Chondrocyte (in vitro differentiated cells): ENCODE data around the gene WASF2. TPM values are rescaled to one million over a fixed set of nuclear protein-coding genes. Genes with fewer than 3 reads are reported as not detected.
"Not testable (repeated sequence)": the region's sequence is repeated elsewhere in the genome, so short reads cannot be mapped to it uniquely, and the experiment has no call there.

Experiments
- DNase-seq: peaks from one replicate; pipeline ENCODE4 v3.0.0; 2021; ENCODE audit warnings: mixed read lengths, low spot score
- H3K27ac Mint-ChIP-seq: one replicate; pipeline ENCODE4 v1.8.0; 2021; ENCODE audit warnings: mild to moderate bottlenecking, moderate library complexity, mixed read lengths; ENCODE audit not compliant: unreplicated experiment
- H3K27me3 Mint-ChIP-seq: 2 replicates; pipeline ENCODE4 v1.8.0; 2021; ENCODE audit warnings: low read depth, mixed read lengths
- H3K36me3 Mint-ChIP-seq: 2 replicates; pipeline ENCODE4 v1.8.0; 2021; ENCODE audit warnings: low read depth, mixed read lengths
- H3K4me1 Mint-ChIP-seq: 2 replicates; pipeline ENCODE4 v1.8.0; 2021; ENCODE audit warnings: low read depth, mild to moderate bottlenecking, mixed read lengths
- H3K4me3 Mint-ChIP-seq: one replicate; pipeline ENCODE4 v1.8.0; 2021; ENCODE audit warnings: mild to moderate bottlenecking, moderate library complexity, mixed read lengths; ENCODE audit not compliant: unreplicated experiment
- H3K9me3 Mint-ChIP-seq: 2 replicates; pipeline ENCODE4 v1.8.0; 2021; ENCODE audit warnings: low read depth, mixed read lengths
- total RNA-seq: library from RNA; stranded (reverse); gene quantifications from 3 replicates; pipeline ENCODE4 v1.2.1, GENCODE V29; 2021
- TF ChIP-seq, protein P1 (sequence below): fragments of 200-600 bp; sonication (generic); IDR thresholded peaks from 2 replicates; pipeline ENCODE4 v1.5.0; 2021; ENCODE audit warnings: antibody characterized with exemption, mild to moderate bottlenecking, moderate library complexity

WASF2 gene
- total RNA-seq, 1 donor from 2014 or later = 128 TPM

DNA sequence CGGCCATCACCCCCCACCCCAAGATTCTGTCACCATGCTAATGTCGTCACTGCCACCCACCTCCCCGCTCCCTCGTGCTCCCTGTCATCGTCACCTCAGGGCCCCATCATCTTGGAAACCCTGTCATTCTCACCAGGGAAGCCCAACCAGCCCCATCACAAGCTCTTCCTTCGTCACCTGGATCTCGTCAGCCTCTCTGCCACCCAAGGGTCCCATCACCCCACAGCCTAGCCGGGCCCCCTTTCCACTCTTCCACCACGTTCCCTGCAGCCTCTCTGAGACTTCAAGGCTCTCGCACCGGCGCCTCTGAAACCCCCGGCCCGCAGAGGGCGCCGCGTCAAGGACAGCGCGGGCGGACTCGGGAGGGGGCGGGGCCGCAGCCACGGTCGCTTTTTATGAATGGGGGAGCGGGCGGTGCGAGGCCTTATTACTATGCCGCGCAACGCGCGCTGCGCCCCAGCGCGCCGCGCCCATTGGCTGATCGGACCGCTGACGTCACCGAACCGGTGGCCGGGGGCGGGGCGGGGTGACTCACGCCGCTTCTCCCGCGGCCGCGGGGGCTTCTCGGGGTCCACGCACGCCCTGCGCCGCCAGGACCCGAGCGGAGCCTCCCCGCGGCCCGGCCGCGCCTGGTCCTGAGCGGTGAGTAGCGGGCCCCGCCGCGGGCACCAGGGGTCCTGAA, 97.7 kb downstream of the WASF2 start, which contains the start of gene GPR3:
Gene GPR3 (plus strand): TSS at position 527 of the 682 bp plus-strand sequence. CDS start 1,177 bp downstream, outside the sequence.
- Mint-ChIP-seq H3K36me3 (no peaks in the 10 kb centered on the region), H3K4me1 (peaks cover 13% of the 10 kb centered on the region), H3K27ac (no peak within 1 kb of the TSS), H3K9me3 (no peaks in the 10 kb centered on the region), H3K27me3 (peaks cover 5% of the 10 kb centered on the region), H3K4me3 (peak within 1 kb of the TSS; percentile 73)
- TF ChIP-seq, protein P1, sequence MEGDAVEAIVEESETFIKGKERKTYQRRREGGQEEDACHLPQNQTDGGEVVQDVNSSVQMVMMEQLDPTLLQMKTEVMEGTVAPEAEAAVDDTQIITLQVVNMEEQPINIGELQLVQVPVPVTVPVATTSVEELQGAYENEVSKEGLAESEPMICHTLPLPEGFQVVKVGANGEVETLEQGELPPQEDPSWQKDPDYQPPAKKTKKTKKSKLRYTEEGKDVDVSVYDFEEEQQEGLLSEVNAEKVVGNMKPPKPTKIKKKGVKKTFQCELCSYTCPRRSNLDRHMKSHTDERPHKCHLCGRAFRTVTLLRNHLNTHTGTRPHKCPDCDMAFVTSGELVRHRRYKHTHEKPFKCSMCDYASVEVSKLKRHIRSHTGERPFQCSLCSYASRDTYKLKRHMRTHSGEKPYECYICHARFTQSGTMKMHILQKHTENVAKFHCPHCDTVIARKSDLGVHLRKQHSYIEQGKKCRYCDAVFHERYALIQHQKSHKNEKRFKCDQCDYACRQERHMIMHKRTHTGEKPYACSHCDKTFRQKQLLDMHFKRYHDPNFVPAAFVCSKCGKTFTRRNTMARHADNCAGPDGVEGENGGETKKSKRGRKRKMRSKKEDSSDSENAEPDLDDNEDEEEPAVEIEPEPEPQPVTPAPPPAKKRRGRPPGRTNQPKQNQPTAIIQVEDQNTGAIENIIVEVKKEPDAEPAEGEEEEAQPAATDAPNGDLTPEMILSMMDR = peak; percentile 77
- peak; percentile 92 for DNase-seq

DNA sequence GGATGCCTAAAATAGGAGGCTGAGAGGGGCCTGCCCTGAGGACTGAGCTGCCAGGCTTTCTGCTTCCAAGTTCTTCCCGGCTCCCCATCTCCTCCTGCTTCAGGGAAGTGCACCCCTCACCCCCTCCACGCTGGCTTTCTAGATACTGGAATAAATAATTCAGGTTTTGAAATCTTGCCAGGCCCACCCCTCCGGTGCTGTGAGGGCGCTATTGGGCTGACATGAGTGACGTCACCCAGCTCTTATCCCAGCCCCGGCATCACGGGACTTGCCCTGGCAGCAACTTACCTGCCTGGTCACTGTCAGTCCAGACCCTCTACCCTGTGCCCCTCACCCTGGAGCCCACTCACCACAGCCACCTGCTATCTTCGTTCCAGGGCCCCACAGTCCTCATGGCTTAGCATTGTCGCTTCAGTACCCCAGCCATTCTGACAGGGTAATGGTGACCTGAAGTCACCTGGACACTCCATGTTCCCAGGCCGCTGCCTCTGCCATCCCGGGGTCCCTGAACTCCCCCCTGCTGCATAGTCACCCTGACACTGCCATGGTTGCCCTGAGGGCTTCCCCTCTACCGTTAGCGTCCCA, 98.4 kb downstream of the WASF2 start:
- Mint-ChIP-seq H3K36me3 (no peaks in the 10 kb centered on the region), H3K4me3 (peak overlapping the region; percentile 73), H3K27ac (no peak overlapping the region), H3K27me3 (peaks cover 10% of the 10 kb centered on the region), H3K9me3 (no peaks in the 10 kb centered on the region), H3K4me1 (peaks cover 13% of the 10 kb centered on the region)
- TF ChIP-seq, protein P1 = no peak
- no peak for DNase-seq

DNA sequence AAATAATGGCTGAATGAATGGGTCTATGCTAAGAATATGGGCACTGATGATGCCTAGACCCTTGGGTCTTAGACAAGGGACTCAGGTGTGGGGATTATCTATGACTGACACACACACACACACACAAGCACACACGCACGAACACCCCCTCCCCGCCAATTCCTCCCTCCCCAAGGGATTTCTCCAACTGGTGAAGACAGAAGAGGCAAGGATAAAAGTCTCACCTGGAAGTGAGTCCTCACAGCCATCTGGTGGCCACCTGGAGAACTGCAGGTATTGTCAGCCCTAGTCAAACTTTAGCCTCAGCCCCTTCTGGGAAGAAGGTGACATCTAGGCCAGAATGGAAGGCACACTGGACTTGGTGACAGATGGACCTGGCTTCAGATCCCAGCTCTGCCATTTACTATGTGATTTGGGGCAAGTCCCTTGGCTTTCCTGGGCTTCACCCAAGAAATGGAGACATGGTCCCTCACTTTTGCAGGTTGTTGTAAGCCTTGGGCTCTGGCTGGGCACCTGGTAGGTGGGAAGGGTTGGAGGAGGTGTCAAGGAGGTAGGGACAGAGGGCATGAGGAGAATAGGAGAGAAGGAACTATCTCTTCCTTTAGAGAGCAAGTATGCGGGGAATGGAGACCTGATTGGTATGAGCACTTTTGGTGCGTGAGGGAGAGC, 101.5 kb downstream of the WASF2 start:
- Mint-ChIP-seq H3K27ac (no peak overlapping the region), H3K36me3 (no peaks in the 10 kb centered on the region), H3K9me3 (no peaks in the 10 kb centered on the region), H3K4me3 (no peak overlapping the region), H3K4me1 (peaks cover 9% of the 10 kb centered on the region), H3K27me3 (peaks cover 16% of the 10 kb centered on the region)
- TF ChIP-seq, protein P1 = peak; percentile 87
- no peak for DNase-seq

DNA sequence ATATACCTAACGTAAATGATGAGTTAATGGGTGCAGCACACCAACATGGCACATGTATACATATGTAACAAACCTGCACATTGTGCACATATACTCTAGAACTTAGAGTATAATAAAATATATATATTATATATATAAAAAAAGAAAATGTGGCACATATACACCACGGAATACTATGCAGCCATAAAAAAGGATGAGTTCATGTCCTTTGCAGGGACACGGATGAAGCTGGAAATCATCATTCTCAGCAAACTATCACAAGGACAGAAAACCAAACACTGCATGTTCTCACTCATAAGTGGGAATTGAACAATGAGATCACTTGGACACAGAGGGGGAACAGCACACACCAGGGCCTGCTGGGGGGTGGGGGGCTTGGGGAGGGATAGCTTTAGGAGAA, 105.2 kb downstream of the WASF2 start:
- not testable (repeated sequence) for H3K27ac Mint-ChIP-seq, H3K36me3 Mint-ChIP-seq, DNase-seq, H3K4me3 Mint-ChIP-seq, H3K4me1 Mint-ChIP-seq, H3K9me3 Mint-ChIP-seq
- peaks cover 18% of the 10 kb centered on the region for H3K27me3 Mint-ChIP-seq

DNA sequence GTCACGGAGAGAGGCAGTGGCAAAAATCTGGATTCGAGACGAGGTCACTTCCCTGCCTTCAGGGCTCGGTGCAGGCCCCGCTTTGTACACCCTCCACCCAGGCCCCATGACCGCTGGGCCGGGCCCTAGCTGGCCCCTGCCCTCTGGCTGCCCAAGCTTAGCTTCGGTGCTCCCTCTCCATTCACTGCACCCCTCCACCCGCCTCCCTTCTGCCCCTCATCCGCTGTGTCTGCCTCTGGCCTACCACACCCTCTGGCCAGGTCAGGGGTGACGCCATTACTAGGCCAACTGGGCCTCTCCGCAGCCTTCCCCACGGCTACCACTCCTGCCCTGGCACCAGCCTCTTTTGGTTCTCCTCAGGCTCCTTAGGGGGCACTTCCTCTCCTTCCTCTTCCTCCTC, 106.3 kb downstream of the WASF2 start:
- TF ChIP-seq, protein P1 = no peak
- H3K36me3 Mint-ChIP-seq = no peaks in the 10 kb centered on the region
- DNase-seq = no peak
- peaks cover 17% of the 10 kb centered on the region for H3K27me3 Mint-ChIP-seq
- H3K27ac Mint-ChIP-seq = no peak overlapping the region
- H3K4me1 Mint-ChIP-seq = no peaks in the 10 kb centered on the region
- H3K9me3 Mint-ChIP-seq = no peaks in the 10 kb centered on the region
- no peak overlapping the region for H3K4me3 Mint-ChIP-seq
